Kidney tubule cell (primary cell): ENCODE measurements around the gene PLXNB1.
A peak's percentile ranks its signal among the peaks of the same experiment; 100 is the strongest.

Experiments used
- DNase-seq: peaks from one replicate; pipeline ENCODE4 v3.0.0-alpha.2; 2018; ENCODE audit warnings: low spot score

PLXNB1 gene

GRCh38 chr3:48432411-48433371 is 2.8 kb upstream of the PLXNB1 start:
- DNase-seq: peak; percentile 21

- DNase-seq: peak; percentile 11
Measured at GRCh38 chr3:48431224-48432029, 1.5 kb upstream of the PLXNB1 start.

- no peak for DNase-seq
Measured at GRCh38 chr3:48430708-48431101, 819 bp upstream of the PLXNB1 start.

- peak; percentile 81 for DNase-seq
Measured at GRCh38 chr3:48429317-48429959, 448 bp downstream of the PLXNB1 start.

GRCh38 chr3:48428572-48429316 is 1.1 kb downstream of the PLXNB1 start:
- peak; percentile 83 for DNase-seq

- DNase-seq: no peak
Measured at GRCh38 chr3:48428088-48428571, 1.8 kb downstream of the PLXNB1 start.

- peak; percentile 30 for DNase-seq
Measured at GRCh38 chr3:48427630-48427962, 2.3 kb downstream of the PLXNB1 start.

- DNase-seq: peak; percentile 62
Measured at GRCh38 chr3:48426944-48427629, 2.8 kb downstream of the PLXNB1 start.

GRCh38 chr3:48426401-48426909 is 3.4 kb downstream of the PLXNB1 start:
- DNase-seq: no peak

GRCh38 chr3:48425281-48425812 is 4.5 kb downstream of the PLXNB1 start:
- peak; percentile 34 for DNase-seq

GRCh38 chr3:48423883-48424695 is 5.8 kb downstream of the PLXNB1 start:
- no peak for DNase-seq

GRCh38 chr3:48423241-48423882 is 6.5 kb downstream of the PLXNB1 start:
- no peak for DNase-seq

GRCh38 chr3:48422681-48423080 is 7.2 kb downstream of the PLXNB1 start:
- DNase-seq: no peak

- DNase-seq: no peak
Measured at GRCh38 chr3:48422272-48422671, 7.6 kb downstream of the PLXNB1 start.

GRCh38 chr3:48420561-48420960 is 9.3 kb downstream of the PLXNB1 start:
- no peak for DNase-seq

GRCh38 chr3:48419597-48419996 is 10.3 kb downstream of the PLXNB1 start:
- DNase-seq: no peak

GRCh38 chr3:48419149-48419548 is 10.7 kb downstream of the PLXNB1 start:
- DNase-seq: no peak

GRCh38 chr3:48418651-48419050 is 11.2 kb downstream of the PLXNB1 start:
- DNase-seq: no peak

GRCh38 chr3:48418140-48418539 is 11.7 kb downstream of the PLXNB1 start:
- no peak for DNase-seq
